D341Med (cell line): Measurements from ENCODE around the gene ARFGAP3.
"Not testable (repeated sequence)": the region's sequence is repeated elsewhere in the genome, so short reads cannot be mapped to it uniquely, and the experiment has no call there.

ENCODE experiments used
- DNase-seq: peaks from one replicate; pipeline ENCODE4 v3.0.0; 2012; ENCODE audit warnings: low spot score

Gene ARFGAP3

GRCh38 chr22:42794551-42795510 lies 62.2 kb downstream of the ARFGAP3 start:
- DNase-seq = peak; percentile 30

DNA sequence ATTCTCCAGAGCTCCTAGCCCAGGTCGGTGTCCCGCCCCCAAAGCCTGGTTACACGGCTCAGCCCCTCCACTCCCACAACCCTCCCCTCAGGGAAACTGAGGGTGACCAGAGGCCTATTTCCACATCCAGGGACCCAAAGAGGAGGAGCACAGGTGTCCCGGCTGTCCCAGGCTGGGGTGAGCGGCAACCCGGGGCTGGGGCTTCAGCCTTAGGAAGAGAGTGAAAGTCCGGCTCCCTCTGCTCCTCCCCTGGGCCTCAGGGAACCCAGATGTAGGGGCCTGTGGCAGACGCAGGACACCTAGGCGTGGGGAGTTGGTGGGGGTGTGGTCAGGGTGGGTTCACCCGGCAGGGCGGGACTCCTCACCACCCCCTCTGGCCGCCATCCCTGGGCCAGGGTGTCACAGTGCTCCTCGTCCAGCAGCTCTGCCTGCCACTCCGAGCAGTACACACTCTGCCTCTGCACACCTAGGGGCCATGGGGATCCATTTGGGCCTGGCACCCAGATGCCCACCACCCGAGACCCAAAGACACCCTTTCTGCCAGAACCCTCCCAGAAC lies 63.1 kb downstream of the ARFGAP3 start:
- peak; percentile 25 for DNase-seq

DNA sequence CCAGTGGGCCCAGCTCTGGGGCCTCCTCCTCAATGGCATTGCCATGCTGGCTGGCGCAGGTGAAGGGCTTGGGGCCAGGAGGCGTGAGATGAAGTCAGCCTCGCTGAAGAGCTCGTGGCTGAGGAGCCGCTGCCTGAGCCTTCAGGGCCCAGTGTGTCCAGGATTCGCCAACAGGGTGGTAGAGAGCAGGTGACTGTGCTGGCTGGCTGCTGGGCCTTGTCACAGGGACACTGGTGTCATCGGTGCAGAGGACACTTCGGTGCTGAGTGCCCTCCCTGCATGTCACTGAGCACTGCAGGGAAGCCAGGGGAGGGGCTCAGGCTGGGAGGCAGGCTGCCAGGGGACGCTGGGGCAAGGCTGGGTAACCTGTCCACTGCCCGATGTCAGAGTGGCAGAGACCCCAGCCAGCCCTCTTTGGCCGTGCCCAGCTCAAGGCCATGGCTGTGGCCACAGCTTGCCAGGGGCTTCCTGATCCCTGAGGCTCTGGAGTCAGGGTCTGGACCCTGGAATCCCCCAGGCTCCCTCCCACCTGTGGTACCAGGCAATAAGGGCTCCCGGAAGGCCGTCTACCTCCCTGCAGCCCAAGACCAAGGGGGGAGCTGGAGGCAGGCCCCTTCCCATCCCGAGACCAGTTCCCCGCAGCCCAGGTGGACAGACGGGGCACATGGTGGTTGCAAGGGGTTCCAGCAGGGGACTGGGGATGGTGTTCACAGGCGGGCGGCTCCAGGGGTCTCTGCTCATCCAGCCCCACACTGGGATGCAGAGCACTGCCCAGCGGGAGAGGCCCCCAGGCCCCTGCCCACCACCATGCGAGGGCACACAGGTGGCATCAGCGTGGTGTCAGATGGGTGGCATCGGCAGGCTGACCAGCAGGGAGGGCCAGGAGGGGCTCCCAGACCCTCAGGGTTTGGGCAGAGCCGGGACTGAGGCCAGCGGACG lies 63.9 kb downstream of the ARFGAP3 start:
- DNase-seq = peak; percentile 27

DNA sequence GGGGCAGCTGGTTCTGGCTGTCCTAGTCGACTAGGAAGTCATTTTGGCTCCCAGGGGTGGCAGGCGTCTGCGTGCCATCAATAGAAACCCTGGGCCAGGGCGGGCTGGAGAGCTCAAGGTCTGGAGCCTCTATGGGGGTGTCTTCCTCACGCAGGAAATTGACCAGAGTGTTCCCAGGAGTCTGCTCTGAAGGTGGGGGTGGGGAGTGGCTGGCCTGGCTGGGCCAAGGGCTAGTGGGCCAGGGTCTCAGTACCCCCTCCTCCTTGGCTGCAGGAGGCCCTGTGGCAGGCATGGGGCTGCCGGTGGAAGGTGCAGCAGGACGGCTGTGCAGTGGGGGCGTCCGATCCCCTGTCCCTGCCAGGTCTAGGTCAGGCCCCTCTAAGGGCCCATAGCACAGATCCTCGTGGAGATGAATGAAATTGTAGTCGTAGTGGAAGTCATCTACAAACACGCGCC lies 64.6 kb downstream of the ARFGAP3 start:
- DNase-seq = no peak

GRCh38 chr22:42791721-42792452 lies 65.2 kb downstream of the ARFGAP3 start:
- DNase-seq = peak; percentile 41

- no peak for DNase-seq
These were observed 68.6 kb downstream of the ARFGAP3 start for GRCh38 chr22:42788466-42788865.

DNA sequence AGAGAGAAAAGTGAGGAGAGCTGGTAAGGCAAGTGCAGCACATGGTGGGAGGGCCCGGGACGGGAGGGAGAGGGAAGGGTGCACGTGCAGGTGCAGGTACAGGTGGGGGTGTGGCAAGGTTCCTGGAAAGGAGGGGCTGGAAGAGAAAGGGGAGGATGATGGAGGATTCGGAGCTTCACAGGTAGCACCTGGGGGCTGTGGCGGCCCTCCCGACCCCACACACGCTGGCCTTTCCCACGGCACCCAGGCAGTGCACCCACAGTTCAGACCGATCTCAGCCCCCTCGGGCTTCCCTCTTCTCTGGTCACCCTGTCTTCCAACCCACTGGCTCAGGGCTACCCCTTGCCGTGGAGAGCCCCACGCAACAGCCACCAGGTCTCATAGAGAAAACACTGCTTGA lies 69.1 kb downstream of the ARFGAP3 start:
- no peak for DNase-seq

DNA sequence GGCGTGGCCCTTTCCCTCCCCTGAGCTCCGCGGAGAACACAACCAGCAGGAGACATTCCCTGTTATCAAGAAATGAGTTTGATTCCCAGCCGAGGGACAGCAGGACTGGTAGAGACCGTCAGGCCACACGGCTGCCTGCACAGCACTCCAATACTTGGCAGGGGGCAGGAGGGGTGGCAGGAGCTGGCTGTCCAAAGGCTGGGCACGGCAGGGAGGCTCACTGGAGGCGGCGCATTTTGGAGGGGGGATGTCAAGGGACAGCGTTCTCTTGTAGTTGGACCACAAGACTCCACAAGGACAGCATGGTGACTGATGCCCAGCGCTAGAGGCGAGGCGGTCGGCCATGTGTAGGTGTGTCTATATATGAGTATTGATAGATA lies 69.7 kb downstream of the ARFGAP3 start:
- DNase-seq = peak; percentile 28

GRCh38 chr22:42786606-42787356 lies 70.3 kb downstream of the ARFGAP3 start:
- peak; percentile 51 for DNase-seq

DNA sequence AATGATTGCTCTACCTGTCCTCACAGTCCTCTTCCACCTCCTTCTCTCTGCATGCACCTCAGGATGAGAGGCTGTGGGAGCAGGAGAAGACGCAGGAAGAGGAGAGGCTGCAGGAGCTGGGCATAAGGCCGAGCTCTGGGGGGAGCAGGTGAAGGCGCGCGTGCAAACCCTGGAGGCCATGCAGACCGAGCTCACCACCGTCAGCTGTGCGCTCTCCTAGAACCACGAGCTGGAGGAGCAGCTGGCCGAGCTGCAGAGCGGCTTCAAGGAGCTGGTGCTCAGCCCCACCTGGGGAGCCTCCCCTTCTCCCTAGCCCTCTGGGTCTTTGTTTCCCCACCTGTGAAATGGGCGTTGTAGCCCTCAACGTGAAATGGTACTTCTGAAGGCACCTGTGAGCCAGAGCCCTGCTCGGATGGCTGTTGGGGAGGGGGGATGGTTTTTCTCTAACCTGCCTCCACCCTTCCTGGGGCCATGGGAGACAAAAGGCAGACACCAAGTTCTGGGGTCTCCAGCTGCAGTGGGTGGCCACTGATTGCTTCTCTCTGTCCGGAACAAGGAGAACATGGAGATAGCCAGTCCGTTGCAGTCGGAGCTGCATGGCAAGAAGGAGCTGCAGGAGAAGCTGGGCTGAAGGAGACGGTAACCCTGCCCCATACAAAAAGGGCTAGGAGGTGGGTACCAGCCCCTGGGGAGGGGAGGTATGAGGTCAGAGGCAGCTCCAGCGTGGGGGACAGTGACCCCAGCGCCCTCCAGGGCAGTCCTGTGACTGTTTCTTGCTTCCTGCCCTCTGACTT lies 71.2 kb downstream of the ARFGAP3 start:
- DNase-seq = peak; percentile 37

DNA sequence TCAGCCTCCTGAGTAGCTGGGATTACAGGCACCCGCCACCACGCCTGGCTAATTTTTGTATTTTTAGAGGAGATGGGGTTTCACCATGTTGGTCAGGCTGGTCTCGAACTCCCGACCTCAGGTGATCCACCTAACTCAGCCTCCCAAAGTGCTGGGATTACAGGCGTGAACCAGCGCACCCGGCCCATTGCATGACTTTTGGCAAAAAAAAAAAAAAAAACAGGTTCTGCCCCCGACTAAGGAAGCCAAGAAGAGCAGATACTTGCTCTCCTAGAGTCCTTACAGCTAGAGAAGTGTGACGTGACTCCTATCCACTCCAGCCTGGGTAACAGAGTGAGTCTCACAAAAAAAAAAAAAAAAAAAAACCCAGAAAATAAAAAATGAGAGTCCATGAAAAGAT lies 74.8 kb downstream of the ARFGAP3 start:
- DNase-seq = not testable (repeated sequence)

- peak; percentile 82 for DNase-seq
These were observed 77.0 kb downstream of the ARFGAP3 start for GRCh38 chr22:42780070-42780540.

- DNase-seq = no peak
These were observed 79.9 kb downstream of the ARFGAP3 start for GRCh38 chr22:42777126-42777525.

GRCh38 chr22:42773167-42773566 lies 83.9 kb downstream of the ARFGAP3 start:
- DNase-seq = peak; percentile 18

GRCh38 chr22:42772647-42773046 lies 84.4 kb downstream of the ARFGAP3 start:
- DNase-seq = no peak

DNA sequence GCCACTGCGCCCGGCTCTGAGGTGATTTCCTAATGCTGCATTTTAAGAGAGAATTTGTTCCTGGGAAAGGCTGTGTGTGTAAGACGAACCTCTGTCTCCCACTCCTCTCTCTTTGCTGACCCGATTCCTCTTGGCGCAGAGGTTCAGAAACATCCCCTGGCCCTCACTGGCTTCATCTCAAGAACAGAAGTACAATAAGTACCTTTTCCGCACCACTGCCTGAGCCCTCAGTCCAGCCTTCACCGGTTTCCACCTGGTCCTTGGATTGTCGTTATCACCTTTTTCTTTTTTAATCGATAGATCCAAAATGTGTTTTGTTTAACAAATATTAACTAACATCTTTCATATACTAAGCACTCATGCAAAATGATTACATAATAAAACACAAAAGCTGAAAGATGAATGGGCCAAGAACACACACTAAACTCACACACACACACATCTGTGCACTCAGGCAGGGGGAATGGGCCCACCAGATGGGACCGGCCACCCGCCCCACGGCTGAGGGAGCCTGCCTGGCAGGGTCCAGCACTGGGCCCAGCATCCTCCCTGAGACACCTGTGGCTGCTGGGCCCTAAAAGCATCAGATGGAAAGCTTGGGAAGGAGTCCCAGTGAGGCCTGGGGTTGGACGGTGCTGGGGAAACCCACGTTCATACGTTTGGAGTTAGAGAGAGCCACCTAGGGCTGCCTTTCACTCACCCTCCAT lies 86.0 kb downstream of the ARFGAP3 start:
- DNase-seq = peak; percentile 21

DNA sequence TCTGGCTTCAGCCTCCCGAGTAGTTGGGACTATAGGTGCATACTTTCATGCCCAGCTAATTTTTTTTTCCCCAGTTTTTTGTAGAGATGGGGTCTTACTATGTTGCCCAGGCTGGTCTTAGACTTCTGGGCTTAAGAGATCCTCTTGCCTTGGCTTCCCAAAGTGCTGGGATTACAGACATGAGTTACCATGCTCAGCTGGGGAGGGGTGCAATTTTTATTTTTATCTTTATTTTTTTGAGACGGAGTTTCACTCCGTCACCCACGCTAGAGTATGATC lies 86.7 kb downstream of the ARFGAP3 start:
- DNase-seq = no peak

GRCh38 chr22:42769574-42770447 lies 87.3 kb downstream of the ARFGAP3 start:
- DNase-seq = peak; percentile 30

GRCh38 chr22:42769238-42769573 lies 87.9 kb downstream of the ARFGAP3 start:
- peak; percentile 33 for DNase-seq
